Measurements from ENCODE around the gene SLIT1. TPM values are rescaled to one million over a fixed set of nuclear protein-coding genes. Genes with fewer than 3 reads are reported as not detected.

SLIT1 gene
- total RNA-seq, 4 donors from 2014 or later: 0.35 to 0.49 TPM; not detected in 2

DNA sequence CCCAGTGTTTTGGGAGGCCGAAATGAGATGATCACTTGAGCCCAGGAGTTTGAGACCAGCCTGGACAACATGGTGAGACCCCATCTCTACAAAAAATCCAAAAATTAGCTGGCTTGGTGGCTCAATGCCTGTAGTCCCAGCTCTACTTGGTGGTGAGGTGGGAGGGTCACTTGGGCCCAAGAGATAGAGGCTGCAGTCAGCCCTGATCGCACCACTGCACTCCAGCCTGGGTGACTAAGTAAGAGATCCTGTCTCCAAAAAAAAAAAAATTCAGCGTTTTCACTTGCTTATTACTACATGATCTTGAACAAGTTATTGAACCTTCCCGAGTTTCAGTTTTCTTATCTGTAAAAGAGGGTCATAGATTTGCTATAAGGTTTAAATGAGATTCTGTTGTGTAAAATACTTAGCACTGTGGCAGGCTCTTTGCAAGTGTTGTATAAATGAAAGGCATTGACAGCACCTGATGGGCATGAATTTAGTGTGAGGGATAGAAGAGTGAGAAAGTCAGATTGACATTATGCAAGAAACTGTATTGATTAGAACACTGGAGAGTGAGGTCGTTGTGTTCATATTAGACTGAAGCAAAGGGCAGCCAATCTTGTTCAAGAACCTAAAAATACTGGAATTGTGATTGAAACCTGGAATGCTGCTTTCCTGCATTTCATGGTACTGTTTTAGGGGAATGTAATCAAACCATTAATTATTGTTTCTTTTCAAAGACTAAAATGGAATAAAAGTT lies 216.9 kb downstream of the SLIT1 start:
- intact Hi-C loops (cut with DNase I; ENCODE audit: low total_unique reads): no loop called here
- H3K9me3 ChIP-seq: no peaks in the 10 kb centered on the region
- H3K4me3 ChIP-seq: no peak overlapping the region
- TF ChIP-seq, protein P1, sequence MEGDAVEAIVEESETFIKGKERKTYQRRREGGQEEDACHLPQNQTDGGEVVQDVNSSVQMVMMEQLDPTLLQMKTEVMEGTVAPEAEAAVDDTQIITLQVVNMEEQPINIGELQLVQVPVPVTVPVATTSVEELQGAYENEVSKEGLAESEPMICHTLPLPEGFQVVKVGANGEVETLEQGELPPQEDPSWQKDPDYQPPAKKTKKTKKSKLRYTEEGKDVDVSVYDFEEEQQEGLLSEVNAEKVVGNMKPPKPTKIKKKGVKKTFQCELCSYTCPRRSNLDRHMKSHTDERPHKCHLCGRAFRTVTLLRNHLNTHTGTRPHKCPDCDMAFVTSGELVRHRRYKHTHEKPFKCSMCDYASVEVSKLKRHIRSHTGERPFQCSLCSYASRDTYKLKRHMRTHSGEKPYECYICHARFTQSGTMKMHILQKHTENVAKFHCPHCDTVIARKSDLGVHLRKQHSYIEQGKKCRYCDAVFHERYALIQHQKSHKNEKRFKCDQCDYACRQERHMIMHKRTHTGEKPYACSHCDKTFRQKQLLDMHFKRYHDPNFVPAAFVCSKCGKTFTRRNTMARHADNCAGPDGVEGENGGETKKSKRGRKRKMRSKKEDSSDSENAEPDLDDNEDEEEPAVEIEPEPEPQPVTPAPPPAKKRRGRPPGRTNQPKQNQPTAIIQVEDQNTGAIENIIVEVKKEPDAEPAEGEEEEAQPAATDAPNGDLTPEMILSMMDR (IDR thresholded peaks at IDR 0.05): no peak
- no peak for TF ChIP-seq POLR2A (IDR thresholded peaks at IDR 0.05)
- no peak overlapping the region for H3K27ac ChIP-seq
- no peak for DNase-seq
- H3K27me3 ChIP-seq: peaks cover 0 to 2% of the 10 kb centered on the region in 2 donors
- no peaks in the 10 kb centered on the region for H3K36me3 ChIP-seq
- H3K4me1 ChIP-seq: no peaks in the 10 kb centered on the region

DNA sequence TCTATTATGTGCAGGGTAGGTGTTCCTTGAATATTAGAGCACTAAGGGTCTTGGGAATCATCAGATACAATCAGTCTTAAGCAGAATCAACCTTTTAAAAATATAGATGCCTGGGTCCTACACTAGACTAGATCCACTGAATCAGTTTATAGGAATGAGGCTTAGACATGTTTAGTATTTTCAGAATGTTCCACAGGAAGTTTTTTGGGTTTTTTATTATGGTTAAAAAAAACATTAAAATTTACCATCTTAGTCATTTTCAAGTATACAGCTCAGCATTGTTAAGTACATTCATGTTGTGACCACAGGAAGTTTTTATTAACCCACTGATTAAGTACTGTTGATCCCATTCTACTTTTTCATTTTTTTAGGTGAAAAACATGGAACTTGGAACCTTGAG lies 217.9 kb downstream of the SLIT1 start:
- Histone ChIP-seq H3K9me3 (no peaks in the 10 kb centered on the region), H3K27me3 (peaks cover 0 to 2% of the 10 kb centered on the region in 2 donors), H3K36me3 (no peaks in the 10 kb centered on the region), H3K4me1 (no peaks in the 10 kb centered on the region), H3K4me3 (no peak overlapping the region), H3K27ac (no peak overlapping the region)
- intact Hi-C loops (cut with DNase I; ENCODE audit: low total_unique reads): no loop called here
- no peak for DNase-seq
- TF ChIP-seq, protein P1 (IDR thresholded peaks at IDR 0.05): no peak
- TF ChIP-seq POLR2A (IDR thresholded peaks at IDR 0.05): no peak

DNA sequence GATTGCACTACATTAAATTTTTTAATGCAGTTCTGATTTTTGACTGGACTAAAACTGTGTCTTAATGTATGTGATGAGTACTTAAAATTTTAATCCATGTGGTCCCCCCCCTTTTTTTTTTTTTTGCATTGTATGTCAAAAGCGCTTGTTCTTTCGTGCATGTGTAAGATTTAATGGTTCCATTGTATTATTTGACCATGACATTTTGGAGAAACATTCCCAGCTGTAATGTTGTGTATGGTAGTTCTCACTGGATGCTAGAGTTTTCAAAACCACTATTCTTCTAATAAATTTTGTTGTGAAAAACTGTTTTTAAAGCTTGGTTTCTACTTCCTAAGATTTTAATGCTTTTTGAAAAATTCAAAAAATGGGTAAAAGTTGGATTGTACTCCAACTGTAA lies 221.6 kb downstream of the SLIT1 start:
- Histone ChIP-seq H3K36me3 (no peaks in the 10 kb centered on the region), H3K27ac (no peak overlapping the region), H3K9me3 (no peaks in the 10 kb centered on the region), H3K27me3 (peaks cover 0 to 2% of the 10 kb centered on the region in 2 donors), H3K4me1 (no peaks in the 10 kb centered on the region), H3K4me3 (no peak overlapping the region)
- TF ChIP-seq, protein P1 (IDR thresholded peaks at IDR 0.05): no peak
- no peak for TF ChIP-seq POLR2A (IDR thresholded peaks at IDR 0.05)
- DNase-seq: no peak
- intact Hi-C loops (cut with DNase I; ENCODE audit: low total_unique reads): no loop called here

DNA sequence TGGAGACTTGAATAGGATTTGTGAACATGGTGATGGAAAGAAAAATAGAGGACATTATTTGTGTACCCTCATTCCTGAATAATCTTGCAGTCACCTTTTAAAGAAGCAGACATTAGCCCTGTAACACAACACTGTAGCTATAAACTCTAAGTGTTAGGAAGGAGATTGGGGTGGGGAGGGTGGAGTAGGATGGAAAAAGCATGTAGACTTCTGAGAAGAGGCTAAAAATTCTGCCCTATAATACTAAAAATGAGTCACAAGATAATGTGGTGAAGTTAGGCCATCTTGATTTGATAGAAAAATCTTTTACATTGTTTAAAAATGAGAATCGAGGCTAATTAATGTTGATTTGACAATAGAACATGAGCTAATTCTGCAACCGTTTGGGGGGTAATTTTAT lies 224.9 kb downstream of the SLIT1 start:
- intact Hi-C loops (cut with DNase I; ENCODE audit: low total_unique reads): no loop called here
- DNase-seq: no peak
- Histone ChIP-seq H3K27me3 (peaks cover 0 to 2% of the 10 kb centered on the region in 2 donors), H3K36me3 (no peaks in the 10 kb centered on the region), H3K27ac (no peak overlapping the region), H3K9me3 (no peaks in the 10 kb centered on the region), H3K4me3 (no peak overlapping the region), H3K4me1 (no peaks in the 10 kb centered on the region)
- TF ChIP-seq POLR2A (IDR thresholded peaks at IDR 0.05): no peak
- TF ChIP-seq, protein P1 (IDR thresholded peaks at IDR 0.05): no peak

DNA sequence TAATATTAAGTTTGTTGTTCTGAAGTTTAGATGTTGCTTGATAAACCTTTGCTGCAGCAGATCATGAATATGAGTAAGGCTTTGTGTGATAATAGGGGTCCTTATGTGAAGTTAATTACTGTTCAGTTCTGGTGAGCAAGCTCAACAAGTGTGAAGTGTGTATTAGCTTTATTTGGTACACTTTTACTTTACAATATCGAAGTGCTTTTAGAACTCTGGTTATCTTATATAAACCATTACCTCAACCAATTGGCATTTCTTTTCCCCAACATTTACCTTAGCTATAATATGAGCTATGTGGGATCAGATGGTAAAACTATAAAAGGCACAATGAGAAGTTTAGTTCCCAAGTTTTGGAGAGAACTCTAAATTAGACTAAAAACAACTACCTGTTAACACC lies 226.0 kb downstream of the SLIT1 start:
- Histone ChIP-seq H3K9me3 (no peaks in the 10 kb centered on the region), H3K4me3 (no peak overlapping the region), H3K36me3 (no peaks in the 10 kb centered on the region), H3K4me1 (no peaks in the 10 kb centered on the region), H3K27me3 (peaks cover 0 to 2% of the 10 kb centered on the region in 2 donors), H3K27ac (no peak overlapping the region)
- intact Hi-C loops (cut with DNase I; ENCODE audit: low total_unique reads): no loop called here
- TF ChIP-seq, protein P1 (IDR thresholded peaks at IDR 0.05): no peak
- TF ChIP-seq POLR2A (IDR thresholded peaks at IDR 0.05): no peak
- DNase-seq: no peak

Measured in uterus (tissue), 4 donors.